Neural progenitor cell (in vitro differentiated cells): ENCODE measurements around the gene ARHGEF9. TPM values are rescaled to one million over a fixed set of nuclear protein-coding genes. Genes with fewer than 3 reads are reported as not detected.

Experiments used
- DNase-seq: peaks from one replicate; pipeline ENCODE4 v3.0.0-alpha.2; 2016; ENCODE audit warnings: low spot score
- H2AFZ ChIP-seq: fragments of 200-600 bp; sonication (generic); replicated peaks from 2 replicates; pipeline ENCODE4 v1.6.1; 2016; ENCODE audit warnings: antibody characterized with exemption
- H3F3A ChIP-seq: fragments of 200-600 bp; sonication (generic); 2 replicates; pipeline ENCODE4 v1.6.1; 2016; ENCODE audit warnings: antibody characterized with exemption, low read depth
- H3K27ac ChIP-seq: fragments of 200-600 bp; sonication (generic); 2 replicates; pipeline ENCODE4 v1.5.1; 2016; ENCODE audit warnings: mild to moderate bottlenecking
- H3K27me3 ChIP-seq: fragments of 200-600 bp; sonication (generic); 2 replicates; pipeline ENCODE4 v1.6.1; 2016; ENCODE audit warnings: mild to moderate bottlenecking, moderate library complexity
- H3K36me3 ChIP-seq: fragments of 200-600 bp; sonication (generic); 2 replicates; pipeline ENCODE4 v1.5.1; 2016
- H3K4me1 ChIP-seq: fragments of 200-600 bp; sonication (generic); 2 replicates; pipeline ENCODE4 v1.6.1; 2016; ENCODE audit warnings: mixed run types
- H3K4me2 ChIP-seq: fragments of 200-600 bp; sonication (generic); 2 replicates; pipeline ENCODE4 v1.6.1; 2016
- H3K4me3 ChIP-seq: fragments of 200-600 bp; sonication (generic); 2 replicates; pipeline ENCODE4 v1.5.1; 2016
- H3K79me2 ChIP-seq: fragments of 200-600 bp; sonication (generic); 2 replicates; pipeline ENCODE4 v1.6.1; 2016; ENCODE audit warnings: low read depth
- H3K9ac ChIP-seq: fragments of 200-600 bp; sonication (generic); 2 replicates; pipeline ENCODE4 v1.6.1; 2016
- H3K9me3 ChIP-seq: fragments of 200-600 bp; sonication (generic); 2 replicates; pipeline ENCODE4 v1.5.1; 2016; ENCODE audit warnings: low read depth
- H4K20me1 ChIP-seq: fragments of 200-600 bp; sonication (generic); 2 replicates; pipeline ENCODE4 v1.6.1; 2016; ENCODE audit warnings: low read depth
- H3K27ac Mint-ChIP-seq: 3 replicates; pipeline ENCODE4 v1.8.0; 2021; ENCODE audit warnings: mixed read lengths
- H3K27me3 Mint-ChIP-seq: 2 replicates; pipeline ENCODE4 v1.8.0; 2022; ENCODE audit warnings: low read depth, mild to moderate bottlenecking, inconsistent platforms, moderate library complexity, mixed read lengths; ENCODE audit not compliant: insufficient read depth
- H3K36me3 Mint-ChIP-seq: 3 replicates; pipeline ENCODE4 v1.8.0; 2021; ENCODE audit warnings: mixed read lengths
- H3K4me1 Mint-ChIP-seq: 3 replicates; pipeline ENCODE4 v1.8.0; 2021; ENCODE audit warnings: mixed read lengths
- H3K4me3 Mint-ChIP-seq: 3 replicates; pipeline ENCODE4 v1.8.0; 2021; ENCODE audit warnings: mild to moderate bottlenecking, moderate library complexity, mixed read lengths
- H3K9me3 Mint-ChIP-seq: 3 replicates; pipeline ENCODE4 v1.8.0; 2020; ENCODE audit warnings: mixed read lengths
- EZH2 ChIP-seq: fragments of 200-600 bp; sonication (generic); IDR thresholded peaks from 2 replicates; pipeline ENCODE4 v1.6.1; 2017; ENCODE audit warnings: antibody characterized with exemption, mild to moderate bottlenecking, moderate library complexity
- EZH2phosphoT487 ChIP-seq: fragments of 200-600 bp; sonication (generic); IDR thresholded peaks from 2 replicates; pipeline ENCODE4 v1.6.1; 2017; ENCODE audit warnings: antibody characterized with exemption
- microRNA counts: library from miRNA; unstranded; fragments of <30 nt; microRNA quantifications from one replicate; lab custom pipeline; 2016
- microRNA-seq: library from miRNA; unstranded; fragments of <30 nt; microRNA quantifications from one replicate; pipeline ENCODE4, GENCODE V29; 2016
- small RNA-seq: library from RNA; depleted of rRNA; stranded (forward); fragments of <200 nt; gene quantifications from one replicate; pipeline ENCODE3, GENCODE V24; 2015
- total RNA-seq: library from RNA; depleted of rRNA; stranded (reverse); fragments of >200 nt; gene quantifications from 2 replicates; pipeline ENCODE4 v1.2.3, GENCODE V29; 2015; ENCODE audit warnings: low replicate concordance
- TF ChIP-seq, protein P1 (sequence below): fragments of 200-600 bp; sonication (generic); IDR thresholded peaks from 2 replicates; pipeline ENCODE4 v1.5.1; 2017; ENCODE audit warnings: antibody characterized with exemption, mild to moderate bottlenecking

Gene ARHGEF9
- total RNA-seq, 1 donor from 2014 or later = 49.7 TPM

DNA sequence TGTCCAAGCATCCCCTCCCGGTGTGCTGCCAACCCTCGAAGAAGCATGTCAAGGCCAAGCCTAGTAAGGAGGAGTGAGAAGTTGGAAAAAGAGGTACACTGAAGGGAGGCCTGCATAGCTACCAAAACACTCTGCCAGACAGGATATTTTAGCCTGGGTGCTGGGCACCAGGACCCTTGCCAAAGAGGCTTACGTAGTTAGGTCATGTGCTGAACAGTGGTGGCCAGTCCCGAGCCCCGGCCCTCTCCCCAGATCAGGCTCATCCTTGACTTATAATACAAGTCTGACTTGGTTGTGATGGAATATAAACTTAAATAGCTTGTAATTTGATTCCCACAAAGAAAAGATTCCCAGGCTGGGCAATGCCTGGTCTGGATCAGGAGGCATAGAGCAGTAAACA lies 149.3 kb downstream of the ARHGEF9 start:
- TF ChIP-seq, protein P1, sequence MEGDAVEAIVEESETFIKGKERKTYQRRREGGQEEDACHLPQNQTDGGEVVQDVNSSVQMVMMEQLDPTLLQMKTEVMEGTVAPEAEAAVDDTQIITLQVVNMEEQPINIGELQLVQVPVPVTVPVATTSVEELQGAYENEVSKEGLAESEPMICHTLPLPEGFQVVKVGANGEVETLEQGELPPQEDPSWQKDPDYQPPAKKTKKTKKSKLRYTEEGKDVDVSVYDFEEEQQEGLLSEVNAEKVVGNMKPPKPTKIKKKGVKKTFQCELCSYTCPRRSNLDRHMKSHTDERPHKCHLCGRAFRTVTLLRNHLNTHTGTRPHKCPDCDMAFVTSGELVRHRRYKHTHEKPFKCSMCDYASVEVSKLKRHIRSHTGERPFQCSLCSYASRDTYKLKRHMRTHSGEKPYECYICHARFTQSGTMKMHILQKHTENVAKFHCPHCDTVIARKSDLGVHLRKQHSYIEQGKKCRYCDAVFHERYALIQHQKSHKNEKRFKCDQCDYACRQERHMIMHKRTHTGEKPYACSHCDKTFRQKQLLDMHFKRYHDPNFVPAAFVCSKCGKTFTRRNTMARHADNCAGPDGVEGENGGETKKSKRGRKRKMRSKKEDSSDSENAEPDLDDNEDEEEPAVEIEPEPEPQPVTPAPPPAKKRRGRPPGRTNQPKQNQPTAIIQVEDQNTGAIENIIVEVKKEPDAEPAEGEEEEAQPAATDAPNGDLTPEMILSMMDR = no peak
- Histone ChIP-seq H3F3A (no peaks in the 10 kb centered on the region), H2AFZ (no peak overlapping the region), H3K79me2 (no peaks in the 10 kb centered on the region), H3K9me3 (no peaks in the 10 kb centered on the region), H3K9ac (no peak overlapping the region), H3K4me3 (no peak overlapping the region), H3K4me1 (no peaks in the 10 kb centered on the region), H3K36me3 (peaks cover 8% of the 10 kb centered on the region), H3K27me3 (no peaks in the 10 kb centered on the region), H3K4me2 (no peak overlapping the region), H3K27ac (no peak overlapping the region), H4K20me1 (no peaks in the 10 kb centered on the region)
- peaks cover 36% of the 10 kb centered on the region for H3K36me3 Mint-ChIP-seq
- no peak overlapping the region for H3K27ac Mint-ChIP-seq
- no peaks in the 10 kb centered on the region for H3K4me1 Mint-ChIP-seq
- H3K27me3 Mint-ChIP-seq = no peaks in the 10 kb centered on the region
- H3K9me3 Mint-ChIP-seq = peaks cover 28% of the 10 kb centered on the region
- no peak overlapping the region for H3K4me3 Mint-ChIP-seq
- DNase-seq = no peak

DNA sequence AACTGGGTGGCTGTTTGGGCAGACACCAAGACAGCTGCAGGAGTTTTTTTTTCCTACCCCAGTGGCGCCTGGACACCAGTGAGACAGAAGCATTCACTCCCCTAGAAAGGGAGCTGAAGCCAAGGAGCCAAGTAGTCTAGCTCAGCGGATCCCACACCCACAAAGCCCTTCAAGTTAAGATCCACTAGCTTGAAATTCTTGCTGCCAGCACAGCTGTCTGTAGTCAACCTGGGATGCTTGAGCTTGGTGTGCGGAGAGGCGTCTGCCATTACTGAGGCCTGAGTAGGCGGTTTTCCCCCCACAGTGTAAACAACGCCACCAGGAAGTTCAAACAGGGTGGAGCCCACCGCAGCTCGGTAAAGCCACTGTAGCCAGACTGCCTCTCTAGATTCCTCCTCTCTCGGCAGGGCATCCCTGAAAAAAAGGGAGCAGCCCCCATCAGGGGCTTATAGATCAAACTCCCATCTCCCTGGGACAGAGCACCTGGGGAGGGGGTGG lies 171.4 kb downstream of the ARHGEF9 start:
- H3K4me1 Mint-ChIP-seq = no peaks in the 10 kb centered on the region
- TF ChIP-seq EZH2phosphoT487 (no peak), EZH2 (no peak)
- TF ChIP-seq, protein P1 = no peak
- H3K27me3 ChIP-seq = no peaks in the 10 kb centered on the region

DNA sequence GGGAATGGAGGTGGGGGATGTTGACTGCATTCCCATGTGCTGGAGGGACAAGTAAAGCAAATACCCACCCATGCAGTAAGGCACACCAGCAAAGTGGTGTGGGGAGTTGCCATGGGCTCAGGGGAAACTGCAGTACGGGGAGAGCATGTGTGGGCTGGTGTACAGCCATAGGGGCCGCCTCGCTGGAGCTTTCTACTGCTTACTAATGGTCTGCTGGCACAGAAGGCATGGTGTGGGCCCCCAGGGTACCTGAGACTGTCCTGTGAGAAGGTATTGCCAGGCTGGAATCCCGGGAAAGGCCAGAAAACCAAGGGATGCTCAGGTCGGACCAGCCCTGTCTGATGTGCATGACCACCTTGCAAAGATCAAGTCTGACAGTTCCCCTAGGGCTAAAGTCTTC lies 199.1 kb downstream of the ARHGEF9 start:
- Histone ChIP-seq H3K9ac (no peak overlapping the region), H3K9me3 (peaks cover 3% of the 10 kb centered on the region), H3F3A (no peaks in the 10 kb centered on the region), H3K36me3 (no peaks in the 10 kb centered on the region), H3K4me2 (no peak overlapping the region), H3K4me3 (no peak overlapping the region), H3K27ac (no peak overlapping the region), H2AFZ (no peak overlapping the region), H3K79me2 (no peaks in the 10 kb centered on the region), H3K4me1 (no peaks in the 10 kb centered on the region), H4K20me1 (no peaks in the 10 kb centered on the region), H3K27me3 (no peaks in the 10 kb centered on the region)
- Mint-ChIP-seq H3K27me3 (no peaks in the 10 kb centered on the region), H3K9me3 (peaks cover 4% of the 10 kb centered on the region), H3K27ac (no peak overlapping the region), H3K4me3 (no peak overlapping the region), H3K36me3 (no peaks in the 10 kb centered on the region), H3K4me1 (no peaks in the 10 kb centered on the region)
- TF ChIP-seq, protein P1 = no peak
- TF ChIP-seq EZH2phosphoT487 (no peak), EZH2 (no peak)
- no peak for DNase-seq

More for the DNA sequence above, 171.4 kb downstream of the ARHGEF9 start:
- Histone ChIP-seq H3K4me1 (no peaks in the 10 kb centered on the region), H3F3A (no peaks in the 10 kb centered on the region), H3K27ac (no peak overlapping the region), H3K9me3 (no peaks in the 10 kb centered on the region), H3K4me2 (no peak overlapping the region), H3K9ac (no peak overlapping the region), H3K36me3 (no peaks in the 10 kb centered on the region), H2AFZ (no peak overlapping the region), H4K20me1 (no peaks in the 10 kb centered on the region), H3K4me3 (no peak overlapping the region), H3K79me2 (no peaks in the 10 kb centered on the region)
- Mint-ChIP-seq H3K36me3 (no peaks in the 10 kb centered on the region), H3K9me3 (peaks cover 12% of the 10 kb centered on the region), H3K27ac (no peak overlapping the region), H3K27me3 (peaks cover 3% of the 10 kb centered on the region), H3K4me3 (no peak overlapping the region)
- DNase-seq = no peak

MicroRNAs within 50 kb of the gene (microRNA counts, 767-probe panel; counts per million panel counts)
- microRNA hsa-miR-1468 (lab: Ali Mortazavi, UCI) = 460 counts per million, percentile 90 among the panel's probes with 10 or more counts

Small RNA genes within 50 kb of the gene (microRNA-seq; reads per million reads assigned to microRNA genes)
- 1.8 reads per million, percentile 4 among the genes with 10 or more reads in this experiment for gene MIR1468

Small RNA genes within 50 kb of the gene (small RNA-seq; reads per million reads assigned to genes)
- gene MIR1468 = 1.00 reads per million, percentile 78 among the genes with 10 or more reads in this experiment
